ENCODE data around the gene BNC1.

BNC1 gene

GRCh38 chr15:83308671-83309070, 24.2 kb upstream of the BNC1 start:
- no peak overlapping the region for H3K4me3 ChIP-seq (ENCODE audit: low read length)
- no peak for TF ChIP-seq ZNF274 (IDR thresholded peaks at IDR 0.05; ENCODE audit: low read depth, low read length)

GRCh38 chr15:83306561-83306960, 22.1 kb upstream of the BNC1 start:
- TF ChIP-seq ZNF274 (IDR thresholded peaks at IDR 0.05; ENCODE audit: low read depth, low read length): no peak

GRCh38 chr15:83305704-83306291, 21.3 kb upstream of the BNC1 start:
- TF ChIP-seq ZNF274 (IDR thresholded peaks at IDR 0.05; ENCODE audit: low read depth, low read length): no peak
- H3K4me3 ChIP-seq (ENCODE audit: low read length): no peak overlapping the region

More at GRCh38 chr15:83306561-83306960, 22.1 kb upstream of the BNC1 start:
- H3K4me3 ChIP-seq (ENCODE audit: low read length): no peak overlapping the region

- TF ChIP-seq ZNF274 (IDR thresholded peaks at IDR 0.05; ENCODE audit: low read depth, low read length): no peak
- no peak overlapping the region for H3K4me3 ChIP-seq (ENCODE audit: low read length)
These were observed 20.6 kb upstream of the BNC1 start for GRCh38 chr15:83304861-83305703.

GRCh38 chr15:83303535-83303934, 19.1 kb upstream of the BNC1 start:
- H3K4me3 ChIP-seq (ENCODE audit: low read length): no peak overlapping the region
- TF ChIP-seq ZNF274 (IDR thresholded peaks at IDR 0.05; ENCODE audit: low read depth, low read length): no peak

GRCh38 chr15:83300826-83301225, 16.4 kb upstream of the BNC1 start:
- no peak overlapping the region for H3K4me3 ChIP-seq (ENCODE audit: low read length)
- no peak for TF ChIP-seq ZNF274 (IDR thresholded peaks at IDR 0.05; ENCODE audit: low read depth, low read length)

GRCh38 chr15:83299462-83299861, 15.0 kb upstream of the BNC1 start:
- no peak for TF ChIP-seq ZNF274 (IDR thresholded peaks at IDR 0.05; ENCODE audit: low read depth, low read length)
- no peak overlapping the region for H3K4me3 ChIP-seq (ENCODE audit: low read length)

- no peak overlapping the region for H3K4me3 ChIP-seq (ENCODE audit: low read length)
- TF ChIP-seq ZNF274 (IDR thresholded peaks at IDR 0.05; ENCODE audit: low read depth, low read length): no peak
These were observed 11.0 kb upstream of the BNC1 start for GRCh38 chr15:83295417-83295816.

- H3K4me3 ChIP-seq (ENCODE audit: low read length): no peak overlapping the region
- no peak for TF ChIP-seq ZNF274 (IDR thresholded peaks at IDR 0.05; ENCODE audit: low read depth, low read length)
These were observed 8.7 kb upstream of the BNC1 start for GRCh38 chr15:83293201-83293600.

- H3K4me3 ChIP-seq (ENCODE audit: low read length): no peak overlapping the region
- TF ChIP-seq ZNF274 (IDR thresholded peaks at IDR 0.05; ENCODE audit: low read depth, low read length): no peak
These were observed 7.9 kb upstream of the BNC1 start for GRCh38 chr15:83292317-83292716.

- no peak for TF ChIP-seq ZNF274 (IDR thresholded peaks at IDR 0.05; ENCODE audit: low read depth, low read length)
- no peak overlapping the region for H3K4me3 ChIP-seq (ENCODE audit: low read length)
These were observed 5.8 kb upstream of the BNC1 start for GRCh38 chr15:83290236-83290635.

GRCh38 chr15:83289160-83289559, 4.7 kb upstream of the BNC1 start:
- TF ChIP-seq ZNF274 (IDR thresholded peaks at IDR 0.05; ENCODE audit: low read depth, low read length): no peak
- no peak overlapping the region for H3K4me3 ChIP-seq (ENCODE audit: low read length)

- H3K4me3 ChIP-seq (ENCODE audit: low read length): no peak overlapping the region
These were observed 3.9 kb upstream of the BNC1 start for GRCh38 chr15:83288381-83288801.

GRCh38 chr15:83287541-83288027, 3.1 kb upstream of the BNC1 start:
- no peak for TF ChIP-seq ZNF274 (IDR thresholded peaks at IDR 0.05; ENCODE audit: low read depth, low read length)
- H3K4me3 ChIP-seq (ENCODE audit: low read length): no peak overlapping the region

More at GRCh38 chr15:83288381-83288801, 3.9 kb upstream of the BNC1 start:
- TF ChIP-seq ZNF274 (IDR thresholded peaks at IDR 0.05; ENCODE audit: low read depth, low read length): no peak

- no peak overlapping the region for H3K4me3 ChIP-seq (ENCODE audit: low read length)
- no peak for TF ChIP-seq ZNF274 (IDR thresholded peaks at IDR 0.05; ENCODE audit: low read depth, low read length)
These were observed 1.6 kb upstream of the BNC1 start for GRCh38 chr15:83285979-83286553.

All from GM08714 (cell line).